K562 (cell line): ENCODE measurements around the gene NIM1K. TPM values are rescaled to one million over a fixed set of nuclear protein-coding genes. Genes with fewer than 3 reads are reported as not detected.

ENCODE experiments used
- ATAC-seq: fragments of 200-7000 bp; cut with Tn5 transposase; 3 replicates; pipeline ENCODE4 v1.9.1; 2020; ENCODE audit warnings: moderate library complexity
- BruUV-seq: library from RNA; stranded (reverse); fragments of 400-500 nt; replicated peaks from 2 replicates; lab custom pipeline; 2021; lab: Mats Ljungman, UMichigan
- CTCF ChIA-PET: fragments of 300-600 bp; formaldehyde crosslinking; extraction: SDS; loops from one replicate; lab custom pipeline; 2021; ENCODE audit warnings: low intra/inter-chr PET ratio; lab: Yijun Ruan, JAX
- POLR2A ChIA-PET: fragments of 300-600, 350-650 bp; sonication (Branson Sonifier 250); formaldehyde crosslinking; extraction: SDS; loops from one replicate; lab custom pipeline; 2021; ENCODE audit warnings: antibody characterized with exemption, inconsistent platforms; lab: Yijun Ruan, JAX
- DNase-seq, 4 experiments: peaks; one replicate each; pipeline versions ENCODE4 v3.0.0 to v3.0.0-alpha.2; 2011 to 2018; ENCODE audit warnings: low spot score in 3 of 4, mixed read lengths in 3 of 4; ENCODE audit errors: extremely low read depth in 1 of 4
- FAIRE-seq: peaks from 2 replicates; lab custom pipeline; 2011; peaks lifted over from hg19 to GRCh38; lab: Jason Lieb, UNC
- H2AFZ ChIP-seq: 2 replicates; pipeline ENCODE4 v1.6.0; 2011; ENCODE audit warnings: low read depth, low read length, control low read depth, inconsistent platforms
- H3K27ac ChIP-seq: fragments of 200-600 bp; 3 replicates; pipeline ENCODE4 v1.8.0; 2011; ENCODE audit warnings: low read depth, mild to moderate bottlenecking, control low read depth, inconsistent platforms, low read length, moderate library complexity, mixed read lengths; ENCODE audit errors: extremely low read depth
- H3K27me3 ChIP-seq, 2 experiments: fragments of 300-600 bp in 1 of 2; 2 replicates in 1 of 2; 3 replicates in 1 of 2; pipeline versions ENCODE4 v1.6.0 to v1.8.0; 2011; ENCODE audit warnings: inconsistent platforms in 2 of 2, low read length in 2 of 2, mild to moderate bottlenecking in 1 of 2, mixed read lengths in 1 of 2, moderate library complexity in 1 of 2; ENCODE audit not compliant: control insufficient read depth in 2 of 2, insufficient read depth in 2 of 2
- H3K36me3 ChIP-seq: fragments of 300-600 bp; 3 replicates; pipeline ENCODE4 v1.8.0; 2011; ENCODE audit warnings: mild to moderate bottlenecking, low read length, inconsistent platforms; ENCODE audit not compliant: control insufficient read depth, insufficient read depth
- H3K4me1 ChIP-seq, 2 experiments: fragments of 200-600 bp in 1 of 2; replicated peaks in 1 of 2; 2 replicates in 1 of 2; 3 replicates in 1 of 2; pipeline versions ENCODE4 v1.5.1 to v1.8.0; 2011; ENCODE audit warnings: inconsistent platforms in 2 of 2, low read length in 2 of 2, mild to moderate bottlenecking in 1 of 2, mixed read lengths in 1 of 2, moderate library complexity in 1 of 2; ENCODE audit not compliant: control insufficient read depth in 2 of 2, insufficient read depth in 2 of 2
- H3K4me2 ChIP-seq: 2 replicates; pipeline ENCODE4 v1.6.1; 2011; ENCODE audit warnings: low read length, control low read depth, inconsistent platforms, mixed read lengths; ENCODE audit not compliant: insufficient read depth
- H3K4me3 ChIP-seq: fragments of 200-600 bp; sonication (generic), shearing (Covaris generic); 2 replicates; pipeline ENCODE4 v1.5.1; 2016; ENCODE audit warnings: control low read depth, inconsistent platforms
- H3K79me2 ChIP-seq: fragments of 200-600 bp; 3 replicates; pipeline ENCODE4 v1.8.0; 2011; ENCODE audit warnings: low read length, inconsistent platforms; ENCODE audit not compliant: control insufficient read depth, insufficient read depth
- H3K9ac ChIP-seq, 2 experiments: 2 replicates each; pipeline versions ENCODE4 v1.6.0 to v1.6.1; 2011; ENCODE audit warnings: low read depth in 2 of 2, low read length in 2 of 2, control low read depth in 1 of 2, inconsistent platforms in 1 of 2, mild to moderate bottlenecking in 1 of 2, mixed read lengths in 1 of 2; ENCODE audit not compliant: insufficient read depth in 1 of 2
- H3K9me1 ChIP-seq: one replicate; pipeline ENCODE4 v1.6.0; 2011; ENCODE audit warnings: inconsistent platforms, mild to moderate bottlenecking, low read length, moderate library complexity; ENCODE audit not compliant: control insufficient read depth, insufficient read depth
- H3K9me3 ChIP-seq: replicated peaks from 2 replicates; pipeline ENCODE4 v1.5.1; 2011; ENCODE audit warnings: low read depth, low read length, inconsistent platforms; ENCODE audit not compliant: control insufficient read depth, insufficient read depth
- H4K20me1 ChIP-seq: replicated peaks from 2 replicates; pipeline ENCODE4 v1.6.1; 2011; ENCODE audit warnings: low read length, inconsistent platforms, mixed read lengths; ENCODE audit not compliant: control insufficient read depth, insufficient read depth
- CCNT2 ChIP-seq: IDR thresholded peaks from 2 replicates; pipeline ENCODE4 v1.6.1; 2011; ENCODE audit warnings: borderline replicate concordance, low read depth, mild to moderate bottlenecking, moderate library complexity, mixed read lengths, low read length; ENCODE audit not compliant: insufficient read length; ENCODE audit errors: extremely low read depth
- HOXB6 ChIP-seq: fragments of 250-450 bp; sonication (Bioruptor Pico); IDR thresholded peaks from 2 replicates; pipeline ENCODE4 v1.5.1; 2022; ENCODE audit warnings: mild to moderate bottlenecking, borderline replicate concordance
- KLF16 ChIP-seq: IDR thresholded peaks from 2 replicates; pipeline ENCODE4 v1.6.1; 2016; ENCODE audit warnings: antibody characterized with exemption
- LARP7 ChIP-seq: fragments of 450-650 bp; IDR thresholded peaks from 2 replicates; pipeline ENCODE4 v1.6.1; 2016
- RBM15 ChIP-seq: fragments of 200-400 bp; formaldehyde crosslinking; IDR thresholded peaks from 2 replicates; pipeline ENCODE4 v1.6.1; 2018; ENCODE audit warnings: mild to moderate bottlenecking, low read length, moderate library complexity; ENCODE audit not compliant: insufficient read depth
- SMC3 ChIP-seq: conservative IDR thresholded peaks from 2 replicates; pipeline ENCODE4 v1.6.1; 2011; ENCODE audit warnings: low read depth, low read length, improper control_type of control experiment; ENCODE audit not compliant: insufficient read depth
- SPI1 ChIP-seq: IDR thresholded peaks from 2 replicates; pipeline ENCODE4 v1.6.1; 2011; ENCODE audit warnings: low read depth, low read length, control low read depth, borderline replicate concordance
- U2AF1 ChIP-seq: fragments of 200-400 bp; formaldehyde crosslinking; optimal IDR thresholded peaks from 2 replicates; pipeline ENCODE3; 2017; ENCODE audit warnings: mild to moderate bottlenecking, low read depth, low read length, moderate library complexity
- ZNF184 ChIP-seq: sonication (generic); formaldehyde crosslinking; IDR thresholded peaks from 2 replicates; pipeline ENCODE4 v1.5.0; 2020; ENCODE audit warnings: missing genetic modification reagents
- ZNF253 ChIP-seq: fragments of 250-450 bp; sonication (Bioruptor Pico); conservative IDR thresholded peaks from 2 replicates; pipeline ENCODE4 v1.6.1; 2021; ENCODE audit warnings: mild to moderate bottlenecking
- ZNF444 ChIP-seq: fragments of 250-450 bp; sonication (Bioruptor Pico); IDR thresholded peaks from 2 replicates; pipeline ENCODE4 v1.4.0; 2020; ENCODE audit warnings: mild to moderate bottlenecking, moderate library complexity
- WGBS: fragments of 100-300 bp; shearing (Covaris generic); methylation state at CpG from one replicate; pipeline ENCODE4 v1.1.6; 2016; ENCODE audit warnings: low coverage, mixed read lengths; ENCODE audit not compliant: insufficient coverage; ENCODE audit errors: missing lambda C conversion rate; 5-methylcytosine and 5-hydroxymethylcytosine counted together
- in situ Hi-C: fragments of 300-500 bp; cut with MboI; formaldehyde crosslinking; loops from 4 replicates; pipeline ENCODE4 v1.15.0; 2018; ENCODE audit warnings: inconsistent platforms, mixed read lengths
- intact Hi-C: fragments of 100-400 bp; cut with micrococcal nuclease; formaldehyde crosslinking; loops from 2 replicates; pipeline ENCODE4 v1.14.2; 2022
- polyA plus RNA-seq, 8 experiments: library from polyadenylated mRNA; depleted of rRNA in 4 of 8; stranded (reverse) in 5 of 8; unstranded in 3 of 8; fragments of >200 nt; fragmentation: Nextera tagmentation in 2 of 8; fragmentation: Illumina TruSeq in 1 of 8; extraction: Ambion mirVana in 2 of 8; extraction: Trizol in 1 of 8; gene quantifications; 2 replicates each; pipeline versions ENCODE4 v1.2.1 to v1.2.3, GENCODE V29; 2011 to 2014; ENCODE audit warnings: inconsistent platforms in 1 of 8, missing spikeins in 1 of 8
- total RNA-seq, 7 experiments: library from RNA; depleted of rRNA in 6 of 7; stranded (reverse); fragments of >200 nt in 6 of 7; fragmentation: Illumina TruSeq in 2 of 7; extraction: Trizol in 2 of 7; gene quantifications; 2 replicates each; pipeline versions ENCODE4 v1.2.1 to v1.2.3, GENCODE V29; 2011 to 2021; ENCODE audit warnings: low replicate concordance in 1 of 7
- TF ChIP-seq, protein P1 (sequence below), 2 experiments: fragments of 450-650 bp; IDR thresholded peaks; 2 replicates each; pipeline ENCODE4 v1.6.1; 2016; ENCODE audit warnings: mild to moderate bottlenecking in 2 of 2, borderline replicate concordance in 1 of 2, low read depth in 1 of 2, moderate library complexity in 1 of 2
- TF ChIP-seq, protein P2 (sequence below): fragments of 450-650 bp; formaldehyde crosslinking; IDR thresholded peaks from 2 replicates; pipeline ENCODE4 v1.4.0; 2020; ENCODE audit warnings: mild to moderate bottlenecking, mixed read lengths

NIM1K gene
- total and polyA plus RNA-seq, 9 of the 15 experiments (the other 6 are each of a cell fraction or from before 2014, with no cell fraction given), result 0.03 to 0.34 (median 0.08) TPM; not detected in 3

DNA sequence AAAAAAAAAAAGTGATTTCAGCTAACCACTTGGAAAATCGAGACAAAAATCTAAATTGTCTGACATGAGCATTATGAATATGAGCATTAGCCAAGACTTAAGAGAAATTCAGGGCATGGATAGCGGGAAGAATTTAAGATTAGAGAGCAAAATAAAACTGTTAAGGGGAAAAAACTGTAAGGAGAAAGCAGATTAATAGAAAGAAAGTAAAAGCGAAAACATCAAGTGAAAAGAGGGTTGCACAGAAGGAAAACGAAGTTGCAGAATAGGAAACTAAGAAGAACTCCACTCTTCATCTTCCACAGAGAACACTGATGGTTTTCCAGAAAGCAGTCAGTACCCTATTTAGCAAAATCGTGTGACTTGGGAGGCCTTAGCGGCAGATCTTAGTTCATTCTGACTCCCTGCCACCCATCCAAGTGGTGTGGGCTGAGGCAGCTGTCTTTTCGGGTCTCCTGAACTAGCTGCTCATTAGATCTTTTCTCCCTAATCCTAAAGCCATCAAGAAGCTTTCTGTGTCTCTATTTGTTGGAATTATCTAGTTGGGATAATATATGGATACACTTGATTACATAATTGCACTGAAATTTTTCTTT is 3.7 kb downstream of the NIM1K start:
- in situ Hi-C loops, result no loop called here
- no peak for ATAC-seq
- TF ChIP-seq SMC3 (no peak), KLF16 (no peak), ZNF444 (CRISPR knock-in tag) (no peak), CCNT2 (no peak), LARP7 (no peak), ZNF253 (CRISPR knock-in tag) (no peak), RBM15 (no peak), SPI1 (no peak), ZNF184 (CRISPR knock-in tag) (no peak), HOXB6 (no peak), U2AF1 (no peak)
- TF ChIP-seq, protein P1, sequence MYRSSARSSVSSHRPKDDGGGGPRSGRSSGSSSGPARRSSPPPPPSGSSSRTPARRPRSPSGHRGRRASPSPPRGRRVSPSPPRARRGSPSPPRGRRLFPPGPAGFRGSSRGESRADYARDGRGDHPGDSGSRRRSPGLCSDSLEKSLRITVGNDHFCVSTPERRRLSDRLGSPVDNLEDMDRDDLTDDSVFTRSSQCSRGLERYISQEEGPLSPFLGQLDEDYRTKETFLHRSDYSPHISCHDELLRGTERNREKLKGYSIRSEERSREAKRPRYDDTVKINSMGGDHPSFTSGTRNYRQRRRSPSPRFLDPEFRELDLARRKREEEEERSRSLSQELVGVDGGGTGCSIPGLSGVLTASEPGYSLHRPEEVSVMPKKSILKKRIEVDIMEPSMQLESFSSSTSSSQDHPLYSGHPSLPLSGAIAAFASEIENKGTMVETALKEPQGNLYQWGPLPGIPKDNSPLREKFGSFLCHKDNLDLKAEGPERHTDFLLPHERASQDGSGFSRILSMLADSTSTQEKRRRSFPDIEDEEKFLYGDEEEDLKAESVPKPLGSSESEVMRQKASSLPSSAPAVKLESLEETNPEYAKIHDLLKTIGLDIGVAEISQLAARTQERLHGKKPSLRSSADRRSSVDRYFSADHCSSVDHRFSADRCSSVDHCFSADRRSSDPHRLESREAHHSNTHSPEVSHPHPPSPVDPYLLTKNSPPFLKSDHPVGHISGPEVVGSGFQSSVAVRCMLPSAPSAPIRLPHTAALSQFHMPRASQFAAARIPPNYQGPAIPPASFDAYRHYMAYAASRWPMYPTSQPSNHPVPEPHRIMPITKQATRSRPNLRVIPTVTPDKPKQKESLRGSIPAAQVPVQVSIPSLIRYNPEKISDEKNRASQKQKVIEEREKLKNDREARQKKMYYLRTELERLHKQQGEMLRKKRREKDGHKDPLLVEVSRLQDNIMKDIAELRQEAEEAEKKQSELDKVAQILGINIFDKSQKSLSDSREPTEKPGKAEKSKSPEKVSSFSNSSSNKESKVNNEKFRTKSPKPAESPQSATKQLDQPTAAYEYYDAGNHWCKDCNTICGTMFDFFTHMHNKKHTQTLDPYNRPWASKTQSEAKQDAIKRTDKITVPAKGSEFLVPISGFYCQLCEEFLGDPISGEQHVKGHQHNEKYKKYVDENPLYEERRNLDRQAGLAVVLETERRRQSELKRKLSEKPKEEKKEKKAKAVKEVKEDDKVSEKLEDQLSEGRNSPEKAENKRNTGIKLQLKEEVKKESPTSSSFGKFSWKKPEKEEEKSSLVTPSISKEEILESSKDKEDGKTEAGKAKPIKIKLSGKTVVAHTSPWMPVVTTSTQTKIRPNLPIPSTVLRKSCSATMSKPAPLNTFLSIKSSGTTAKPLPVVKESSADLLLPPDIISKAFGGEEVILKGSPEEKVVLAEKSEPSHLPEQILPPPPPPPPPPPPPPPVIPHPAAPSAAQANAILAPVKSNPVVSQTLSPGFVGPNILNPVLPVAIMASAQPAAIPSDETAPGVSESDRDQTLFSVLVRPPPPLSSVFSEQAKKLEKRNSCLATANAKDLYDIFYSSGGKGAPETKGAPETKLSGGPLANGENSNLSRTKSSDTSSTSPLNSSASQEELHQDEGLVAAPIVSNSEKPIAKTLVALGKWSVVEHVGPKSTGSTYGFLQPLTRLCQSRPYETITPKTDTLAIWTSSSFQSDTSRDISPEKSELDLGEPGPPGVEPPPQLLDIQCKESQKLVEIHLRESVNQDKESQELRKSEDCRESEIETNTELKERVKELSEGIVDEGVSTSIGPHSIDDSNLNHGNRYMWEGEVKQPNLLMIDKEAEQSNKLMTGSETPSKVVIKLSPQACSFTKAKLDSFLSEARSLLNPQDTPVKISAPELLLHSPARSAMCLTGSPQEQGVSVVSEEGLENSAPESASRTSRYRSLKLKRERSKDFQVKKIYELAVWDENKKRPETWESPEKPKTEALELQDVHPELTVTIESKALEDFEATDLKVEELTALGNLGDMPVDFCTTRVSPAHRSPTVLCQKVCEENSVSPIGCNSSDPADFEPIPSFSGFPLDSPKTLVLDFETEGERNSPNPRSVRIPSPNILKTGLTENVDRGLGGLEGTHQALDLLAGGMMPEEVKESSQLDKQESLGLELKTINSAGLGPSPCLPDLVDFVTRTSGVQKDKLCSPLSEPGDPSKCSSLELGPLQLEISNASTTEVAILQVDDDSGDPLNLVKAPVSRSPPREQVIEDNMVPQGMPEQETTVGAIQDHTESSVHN (IDR thresholded peaks at IDR 0.05; ENCODE audit: borderline replicate concordance in 1 of 2, low read depth in 1 of 2), result no peak
- TF ChIP-seq, protein P2, sequence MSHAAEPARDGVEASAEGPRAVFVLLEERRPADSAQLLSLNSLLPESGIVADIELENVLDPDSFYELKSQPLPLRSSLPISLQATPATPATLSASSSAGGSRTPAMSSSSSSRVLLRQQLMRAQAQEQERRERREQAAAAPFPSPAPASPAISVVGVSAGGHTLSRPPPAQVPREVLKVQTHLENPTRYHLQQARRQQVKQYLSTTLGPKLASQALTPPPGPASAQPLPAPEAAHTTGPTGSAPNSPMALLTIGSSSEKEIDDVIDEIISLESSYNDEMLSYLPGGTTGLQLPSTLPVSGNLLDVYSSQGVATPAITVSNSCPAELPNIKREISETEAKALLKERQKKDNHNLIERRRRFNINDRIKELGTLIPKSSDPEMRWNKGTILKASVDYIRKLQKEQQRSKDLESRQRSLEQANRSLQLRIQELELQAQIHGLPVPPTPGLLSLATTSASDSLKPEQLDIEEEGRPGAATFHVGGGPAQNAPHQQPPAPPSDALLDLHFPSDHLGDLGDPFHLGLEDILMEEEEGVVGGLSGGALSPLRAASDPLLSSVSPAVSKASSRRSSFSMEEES (CRISPR knock-in tag), result no peak

More for the DNA sequence above, 3.7 kb downstream of the NIM1K start:
- intact Hi-C loops, result no loop called here
- Histone ChIP-seq H3K4me2 (no peak overlapping the region), H3K79me2 (no peaks in the 10 kb centered on the region), H3K9me1 (no peaks in the 10 kb centered on the region), H2AFZ (peak overlapping the region; percentile 20; the same call in 1 of the 2 replicates), H3K27me3 (no peaks in the 10 kb centered on the region), H3K36me3 (no peaks in the 10 kb centered on the region), H3K27ac (no peak overlapping the region), H3K4me1 (peaks cover 13 to 16% of the 10 kb centered on the region in 2 experiments; a peak in 3 of 5 replicates), H4K20me1 (no peaks in the 10 kb centered on the region), H3K9me3 (no peaks in the 10 kb centered on the region), H3K4me3 (no peak overlapping the region), H3K9ac (no peak overlapping the region)
- DNase-seq (no peak), FAIRE-seq (no peak)
- no TSS peak for BruUV-seq
- POLR2A ChIA-PET, result interaction anchor here (0.7 to 1.6 kb wide), 2 partner anchors 17 to 220 kb away, joined by 3 read pairs; no protein-coding TSS in a partner anchor
- WGBS, result 41% methylated on average over 7 of the region's 7 CpGs
- CTCF ChIA-PET, result no interaction called here
